KBM-7 (cell line): ENCODE results near the gene LLGL2.
"Not testable (repeated sequence)": the region's sequence is repeated elsewhere in the genome, so short reads cannot be mapped to it uniquely, and the experiment has no call there.

ENCODE experiments used
- DNase-seq: peaks from one replicate; pipeline ENCODE4 v3.0.0-alpha.2; 2015
- in situ Hi-C: fragments of 300-500 bp; cut with MboI; formaldehyde crosslinking; loops from 2 replicates; pipeline ENCODE4 v1.14.3; 2020; ENCODE audit warnings: low sequenced_read_pairs, low pct_unique_long_range_greater_than_20kb, mixed read lengths

Gene LLGL2

GRCh38 chr17:75518201-75518600 is 7.3 kb upstream of the LLGL2 start:
- in situ Hi-C loops: no loop called here
- peak; percentile 70 for DNase-seq

- in situ Hi-C loops: no loop called here
- DNase-seq: no peak
Measured at GRCh38 chr17:75518983-75519537, 6.4 kb upstream of the LLGL2 start.

- in situ Hi-C loops, DNase-seq: not testable (repeated sequence)
Measured at GRCh38 chr17:75520413-75520812, 5.1 kb upstream of the LLGL2 start.

GRCh38 chr17:75521290-75521689 is 4.2 kb upstream of the LLGL2 start:
- no peak for DNase-seq
- in situ Hi-C loops: no loop called here

DNA sequence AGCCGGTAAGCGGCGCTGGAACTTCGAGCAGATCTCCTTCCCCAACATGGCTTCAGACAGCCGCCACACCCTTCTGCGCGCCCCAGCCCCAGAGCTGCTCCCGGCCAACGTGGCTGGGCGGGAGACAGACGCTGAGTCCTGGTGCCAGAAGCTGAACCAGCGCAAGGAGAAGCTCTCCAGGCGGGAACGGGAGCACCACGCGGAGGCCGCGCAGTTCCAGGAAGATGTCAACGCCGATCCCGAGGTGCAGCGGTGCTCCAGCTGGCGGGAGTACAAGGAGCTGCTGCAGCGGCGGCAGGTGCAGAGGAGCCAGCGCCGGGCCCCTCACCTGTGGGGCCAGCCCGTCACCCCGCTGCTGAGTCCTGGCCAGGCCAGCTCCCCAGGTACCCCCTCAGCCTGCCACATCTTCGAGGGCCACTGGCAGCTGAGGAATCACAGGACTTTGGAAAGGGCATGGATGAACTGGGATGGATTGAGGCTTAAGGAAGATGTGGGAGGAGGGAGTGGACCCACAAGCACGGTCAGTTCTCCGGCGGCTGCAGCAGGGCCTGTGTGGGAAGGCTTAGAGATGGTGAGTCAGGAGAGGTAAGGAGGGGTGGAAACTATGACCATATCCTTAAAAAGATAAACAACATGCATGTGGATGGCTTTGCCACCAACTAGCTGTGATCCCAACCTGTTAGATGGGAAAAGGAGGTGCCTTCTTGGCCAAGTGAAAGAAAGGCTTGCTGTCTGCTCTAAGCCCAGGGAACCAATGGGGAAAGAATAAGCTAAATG is 3.4 kb upstream of the LLGL2 start:
- DNase-seq: no peak
- in situ Hi-C loops: no loop called here

DNA sequence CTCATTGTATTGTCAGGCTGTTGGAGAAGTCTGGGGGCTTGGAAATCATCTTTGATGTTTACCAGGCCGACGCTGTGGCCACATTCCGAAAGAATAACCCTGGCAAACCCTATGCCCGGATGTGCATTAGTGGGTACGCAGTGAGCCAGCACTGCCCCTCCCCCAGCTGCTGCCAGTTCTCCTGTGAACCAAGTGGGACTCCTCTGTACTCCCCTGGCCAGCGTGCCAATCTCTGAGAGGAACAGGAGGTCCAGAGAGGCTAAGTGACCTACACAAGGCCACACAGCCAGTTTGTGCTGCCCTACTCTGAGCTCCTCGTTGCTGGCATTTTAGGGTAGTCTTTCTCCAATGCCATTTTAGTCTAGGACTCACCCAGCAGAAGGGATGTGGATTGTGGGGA is 1.9 kb upstream of the LLGL2 start:
- DNase-seq: no peak
- in situ Hi-C loops: no loop called here

- DNase-seq: no peak
- in situ Hi-C loops: no loop called here
Measured at GRCh38 chr17:75524269-75524969, 1.1 kb upstream of the LLGL2 start.

DNA sequence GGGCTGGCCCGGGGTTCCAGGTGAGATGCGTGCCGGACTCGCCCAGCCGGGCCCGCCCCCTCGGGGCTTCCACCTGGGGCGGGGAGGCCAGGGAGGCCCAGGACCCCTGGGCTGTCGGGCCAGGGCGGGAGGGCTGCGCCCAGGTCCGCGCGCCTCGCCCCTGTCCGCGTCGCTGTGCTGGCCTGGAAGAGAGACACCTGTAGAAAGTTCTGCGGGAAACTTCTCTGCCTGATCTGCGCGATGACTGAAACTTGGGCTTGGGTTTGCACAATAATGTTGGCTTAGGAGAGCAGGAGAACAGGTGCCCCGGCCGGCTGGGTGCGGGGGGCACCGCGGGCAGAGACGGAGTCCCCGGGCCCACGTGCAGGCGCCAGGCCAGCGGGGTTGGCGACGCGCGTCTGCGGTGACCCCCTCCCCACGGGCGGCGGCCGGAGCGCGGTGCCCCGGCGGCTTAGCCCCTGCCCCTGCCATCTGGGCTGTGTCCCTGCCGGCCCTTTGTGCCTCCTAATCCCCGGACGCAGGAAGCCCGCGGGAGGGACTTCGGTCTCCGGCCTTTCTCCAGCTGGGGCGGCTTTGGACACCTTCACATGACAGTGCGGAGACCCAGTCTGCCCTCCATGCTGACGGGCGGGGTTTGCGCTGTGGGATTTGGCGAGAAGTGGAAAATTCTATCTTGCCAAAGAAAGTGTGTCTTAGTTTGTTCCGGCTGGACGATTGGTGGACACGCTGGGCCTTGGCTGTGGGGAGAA is 483 bp downstream of the LLGL2 start:
- DNase-seq: peak; percentile 24
- in situ Hi-C loops: no loop called here

DNA sequence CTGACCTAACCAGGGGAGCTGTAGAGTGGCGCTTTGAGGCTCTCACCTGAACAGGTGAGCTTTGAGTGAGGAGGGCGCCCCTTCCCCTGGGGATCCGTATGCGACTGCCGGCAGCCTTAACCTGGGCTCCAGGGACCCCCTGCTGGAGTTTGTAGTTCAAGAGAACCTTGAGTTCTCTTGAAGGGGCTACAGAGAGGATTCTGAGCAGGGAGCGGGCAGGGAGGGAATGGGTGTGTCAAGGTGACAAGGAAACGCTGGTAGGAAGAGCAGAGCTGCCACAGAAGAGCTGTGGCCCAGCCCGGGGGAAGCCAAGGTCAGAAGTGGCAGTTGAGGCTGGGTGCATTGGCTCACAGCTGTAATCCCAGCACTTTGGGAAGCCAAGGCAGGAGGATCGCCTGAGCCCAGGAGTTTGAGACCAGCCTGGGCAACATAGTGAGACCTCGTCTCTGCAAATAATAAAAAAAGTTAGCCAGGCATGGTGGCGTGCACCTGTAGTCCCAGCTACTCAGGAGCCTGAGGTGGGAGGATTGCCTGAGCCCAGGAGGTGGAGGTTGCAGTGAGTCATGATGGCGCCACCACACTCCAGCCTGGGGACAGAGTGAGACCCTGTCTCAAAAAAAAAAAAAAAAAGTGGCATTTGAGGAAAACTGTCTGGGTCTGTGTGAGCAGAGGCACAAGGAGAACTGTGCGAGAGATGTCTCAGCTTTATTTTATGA is 1.2 kb downstream of the LLGL2 start:
- in situ Hi-C loops: no loop called here
- peak; percentile 16 for DNase-seq

DNA sequence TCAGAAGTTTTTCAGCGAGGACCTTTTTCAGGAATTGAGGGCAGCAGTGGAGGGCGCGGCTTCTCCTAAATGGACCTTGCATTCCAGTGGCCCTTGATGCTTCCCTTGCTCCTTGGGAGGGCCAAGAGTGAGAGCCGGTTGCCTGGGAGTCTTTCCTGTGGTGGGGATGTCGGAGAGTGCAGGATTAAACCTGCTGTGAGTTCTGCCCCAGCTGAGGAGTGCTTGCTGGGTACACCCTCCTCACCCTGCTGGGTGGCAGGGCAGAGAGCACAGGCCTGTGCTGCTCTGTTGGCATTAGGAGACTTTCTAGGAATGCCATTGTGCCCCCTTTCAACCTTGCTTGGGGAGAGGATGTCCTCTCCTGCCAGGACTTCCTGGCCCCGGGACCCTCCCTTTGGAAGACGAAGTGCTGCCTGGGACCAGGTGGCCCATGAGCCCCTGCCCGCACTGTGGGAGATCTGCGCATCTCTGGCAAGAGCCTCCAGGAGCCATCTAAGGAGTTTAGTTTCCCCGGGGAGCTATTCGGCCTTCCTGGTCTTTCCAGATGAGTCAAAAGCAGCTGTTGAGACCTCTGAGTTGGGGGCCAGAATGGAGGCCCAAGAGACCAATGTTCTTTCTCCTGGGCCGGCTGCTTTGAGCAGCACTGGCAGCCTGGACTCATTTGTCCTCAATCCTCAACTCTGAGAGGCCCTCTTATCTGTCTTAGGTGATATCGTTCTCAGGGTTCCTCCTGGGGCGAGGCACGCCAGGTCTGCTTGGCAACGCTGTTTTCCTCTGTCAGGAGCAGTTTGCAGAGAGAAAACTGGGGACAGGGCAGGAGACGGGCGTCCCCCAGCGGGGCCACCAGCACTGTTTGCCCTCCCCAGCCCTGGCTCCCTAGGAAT is 5.6 kb downstream of the LLGL2 start:
- DNase-seq: no peak
- in situ Hi-C loops: no loop called here

- in situ Hi-C loops: no loop called here
Measured at GRCh38 chr17:75531721-75532072, 6.2 kb downstream of the LLGL2 start.

GRCh38 chr17:75535119-75535537 is 9.6 kb downstream of the LLGL2 start:
- no peak for DNase-seq
- in situ Hi-C loops: no loop called here

More at GRCh38 chr17:75531721-75532072, 6.2 kb downstream of the LLGL2 start:
- DNase-seq: no peak

DNA sequence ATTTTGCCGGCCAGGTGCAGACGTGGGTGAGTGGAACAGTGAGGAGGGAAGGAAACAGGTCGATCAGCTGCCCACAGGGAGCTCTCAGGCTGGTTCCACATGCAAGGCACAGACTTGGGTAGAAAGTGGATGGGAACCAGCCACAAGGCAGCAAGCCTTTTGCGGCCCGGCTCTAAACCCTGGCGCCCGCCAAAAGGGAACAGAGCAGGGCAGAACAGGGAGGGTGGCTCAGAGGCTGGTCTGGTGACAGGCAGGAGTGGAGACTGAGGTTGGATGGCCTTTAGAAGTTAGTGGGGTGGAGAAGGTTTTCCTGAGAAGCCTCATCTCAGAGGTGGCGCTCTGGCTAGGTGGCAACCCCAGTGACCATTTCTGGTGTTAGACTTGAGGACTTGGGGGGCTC is 10.4 kb downstream of the LLGL2 start:
- DNase-seq: no peak
- in situ Hi-C loops: no loop called here

- DNase-seq: no peak
- in situ Hi-C loops: no loop called here
Measured at GRCh38 chr17:75536366-75536765, 10.9 kb downstream of the LLGL2 start.

DNA sequence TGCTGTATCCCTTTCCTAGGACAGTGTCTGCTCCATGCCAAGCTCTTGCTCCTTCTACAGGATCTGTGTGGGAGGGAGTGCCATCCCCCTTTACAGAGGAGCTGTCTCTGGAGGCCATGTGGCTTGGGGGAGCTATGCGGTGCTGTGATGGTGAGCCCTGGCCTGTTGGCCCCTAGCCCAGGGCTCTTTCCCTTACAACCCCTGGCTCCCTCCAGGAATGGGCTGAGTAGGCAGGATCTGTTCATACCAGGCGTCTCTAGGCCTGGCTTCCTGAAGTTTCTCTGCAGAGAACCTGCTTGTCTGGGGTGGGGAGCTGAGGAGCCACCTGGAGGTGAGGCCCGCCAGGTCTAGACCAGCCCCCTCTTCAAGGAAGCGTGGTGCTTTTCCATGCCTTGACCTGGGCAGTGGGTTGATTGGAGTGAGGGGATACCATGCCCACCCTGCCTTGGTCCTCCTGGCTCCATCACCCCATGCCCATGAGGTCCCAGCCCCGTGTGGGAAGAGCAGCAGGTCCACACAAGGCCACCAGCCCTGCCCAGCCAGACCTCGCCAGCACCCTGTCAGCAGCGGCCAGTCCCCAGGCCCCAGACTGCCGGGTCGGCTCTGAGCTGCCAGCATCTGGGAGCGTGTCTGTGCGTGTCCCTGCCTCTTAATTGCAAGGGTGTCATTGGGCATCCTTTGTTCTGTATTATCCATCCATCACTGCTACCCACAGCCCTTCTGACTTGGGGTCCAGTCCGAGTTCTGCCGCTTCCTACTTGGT is 14.7 kb downstream of the LLGL2 start:
- no peak for DNase-seq
- in situ Hi-C loops: no loop called here

DNA sequence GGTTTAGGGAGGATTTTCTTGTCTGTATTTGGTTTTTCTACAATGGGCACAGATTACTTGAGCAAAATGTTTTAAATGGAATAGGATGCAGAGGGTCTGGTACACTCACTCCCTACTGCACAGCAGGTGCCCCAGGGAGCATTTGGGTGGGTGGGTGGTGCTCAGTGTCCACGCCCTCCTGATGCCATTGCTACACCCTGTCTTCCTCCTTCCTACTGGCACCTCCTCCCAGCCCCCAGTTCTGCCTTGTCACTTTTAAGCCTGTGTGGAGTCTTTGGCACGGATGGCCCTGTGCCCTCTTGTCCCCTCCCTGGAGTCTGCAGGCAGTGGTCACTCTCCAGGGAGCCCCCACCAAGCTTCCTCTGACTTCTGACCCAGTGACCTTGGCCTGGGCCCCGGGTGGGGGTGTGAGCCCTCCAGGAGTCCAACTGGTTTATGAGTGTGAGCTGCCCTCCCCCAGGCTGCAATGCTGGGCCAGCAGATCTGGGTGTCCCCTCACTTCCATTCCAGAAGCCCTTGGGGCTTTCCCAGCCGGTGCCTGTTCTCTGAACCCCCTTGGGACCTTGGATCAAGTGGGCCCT is 15.5 kb downstream of the LLGL2 start:
- in situ Hi-C loops: no loop called here
- no peak for DNase-seq

DNA sequence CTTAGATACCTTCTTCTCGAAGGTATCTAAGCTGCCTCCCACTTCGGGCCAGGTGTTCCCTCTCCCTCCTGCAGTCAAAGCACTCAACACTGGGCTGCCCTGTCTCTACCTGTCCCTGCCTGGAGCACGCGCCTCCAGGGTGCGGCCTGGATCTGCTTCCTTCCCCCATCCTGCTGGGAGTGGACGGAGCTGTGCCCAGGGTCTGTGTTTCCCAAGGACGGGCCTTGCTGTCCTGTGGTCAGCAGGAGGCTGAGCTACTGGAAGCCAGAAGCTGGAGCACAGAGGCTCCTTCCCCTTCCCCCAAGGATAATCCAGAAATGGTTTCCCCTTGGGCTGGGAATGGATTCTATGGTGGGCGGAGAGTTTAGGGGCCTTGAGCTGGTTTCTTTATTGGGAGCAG is 16.7 kb downstream of the LLGL2 start:
- in situ Hi-C loops: no loop called here
- no peak for DNase-seq
